KOPT-K1 (cell line): ENCODE results near the gene LAMA5.

Experiments used
- H3K27ac ChIP-seq: fragments of 200-600 bp; sonication (generic); 2 replicates; pipeline ENCODE4 v1.5.1; 2016; ENCODE audit warnings: antibody characterized with exemption, mild to moderate bottlenecking, low read depth, low read length; ENCODE audit not compliant: poor library complexity, severe bottlenecking
- H3K36me3 ChIP-seq: fragments of 200-600 bp; sonication (generic); 2 replicates; pipeline ENCODE4 v1.5.1; 2017; ENCODE audit warnings: antibody characterized with exemption, mild to moderate bottlenecking, low read length, moderate library complexity; ENCODE audit not compliant: insufficient read depth
- H3K9me3 ChIP-seq: fragments of 200-600 bp; sonication (generic); 2 replicates; pipeline ENCODE4 v1.5.1; 2017; ENCODE audit warnings: antibody characterized with exemption, low read length, mild to moderate bottlenecking; ENCODE audit not compliant: insufficient read depth, poor library complexity, severe bottlenecking

Gene LAMA5

DNA sequence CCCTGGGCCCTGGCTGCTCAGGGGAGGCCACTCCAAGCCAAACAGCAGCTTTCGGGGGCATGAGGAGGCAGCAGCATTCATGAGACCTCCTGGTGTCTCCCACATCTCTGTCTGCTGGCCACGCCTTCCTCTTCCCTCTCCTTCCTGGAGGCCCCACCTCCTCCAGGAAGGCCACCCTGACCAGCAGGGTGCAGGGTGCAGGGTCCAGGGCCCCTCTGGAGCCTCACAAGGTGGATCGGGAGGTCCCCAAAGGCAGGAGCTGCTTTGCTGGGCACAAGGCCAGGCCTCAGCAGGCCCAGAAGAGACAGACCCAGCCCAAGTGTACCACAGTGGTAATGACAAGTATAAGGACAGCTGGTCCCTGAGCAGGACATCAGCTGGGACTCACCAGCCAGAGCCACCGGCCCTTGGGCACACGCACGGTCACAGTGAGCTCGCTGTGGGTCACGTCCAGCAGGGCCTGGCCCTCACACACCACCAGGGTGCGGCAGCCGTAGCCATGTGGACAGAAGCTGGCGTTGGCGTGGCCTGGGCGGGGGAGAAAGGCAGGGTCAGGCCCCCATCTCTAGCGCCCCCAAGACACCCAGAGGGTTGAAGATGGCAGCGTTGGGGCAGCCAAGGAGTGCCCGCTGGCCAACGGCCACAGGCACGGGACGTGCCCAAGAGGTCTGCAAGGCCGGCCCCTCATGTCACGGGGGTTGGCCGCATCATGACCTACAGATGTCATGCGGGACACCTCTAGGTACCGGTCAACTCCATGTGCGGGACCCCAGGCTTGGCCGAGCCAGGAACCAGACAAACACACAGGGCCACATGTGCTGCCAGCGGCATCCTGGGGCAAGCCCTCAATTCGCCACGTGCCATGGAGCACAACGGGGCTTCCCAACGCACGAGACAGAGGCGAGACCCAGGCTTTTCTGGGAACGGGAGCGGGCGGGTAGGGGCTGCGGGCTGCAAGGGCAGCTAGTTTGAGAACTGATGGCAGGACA, 37.4 kb downstream of the LAMA5 start:
- H3K9me3 ChIP-seq: no peaks in the 10 kb centered on the region
- H3K36me3 ChIP-seq: no peaks in the 10 kb centered on the region
- H3K27ac ChIP-seq: no peak overlapping the region

DNA sequence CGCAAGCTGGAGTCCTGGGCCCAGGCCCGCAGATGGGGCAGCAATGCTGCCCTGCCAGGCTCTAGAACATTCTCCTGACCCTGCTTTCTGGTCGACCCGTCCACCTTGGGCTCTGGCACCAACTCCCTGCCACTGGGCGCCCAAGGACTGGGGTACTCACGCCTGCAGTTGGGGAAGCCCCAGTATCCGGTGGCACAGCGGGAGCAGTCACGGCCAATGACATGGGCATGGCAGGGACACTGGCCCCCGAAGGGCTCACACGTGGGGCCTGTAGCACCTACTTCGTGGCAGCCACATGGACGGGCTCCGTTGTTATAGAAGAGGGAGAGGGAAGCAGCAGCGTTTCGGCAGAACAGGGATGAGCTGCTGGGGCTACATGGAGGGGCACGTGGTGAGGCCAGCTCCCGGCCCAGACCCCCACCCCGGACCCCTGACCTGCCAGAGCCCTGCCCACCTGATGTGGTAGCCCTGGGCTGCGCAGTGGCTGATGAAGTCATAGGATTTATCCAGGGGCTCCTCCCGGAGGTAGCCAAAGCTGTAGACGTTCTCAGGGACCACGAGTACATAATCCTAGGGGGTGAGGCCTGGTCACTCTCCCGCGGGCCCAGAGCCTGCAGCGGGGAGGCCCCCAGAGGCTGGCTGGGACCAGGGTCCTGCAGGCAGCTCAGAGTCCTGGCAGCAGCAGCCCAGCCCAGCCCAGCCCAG, 38.3 kb downstream of the LAMA5 start:
- no peaks in the 10 kb centered on the region for H3K36me3 ChIP-seq
- no peak overlapping the region for H3K27ac ChIP-seq
- no peaks in the 10 kb centered on the region for H3K9me3 ChIP-seq

DNA sequence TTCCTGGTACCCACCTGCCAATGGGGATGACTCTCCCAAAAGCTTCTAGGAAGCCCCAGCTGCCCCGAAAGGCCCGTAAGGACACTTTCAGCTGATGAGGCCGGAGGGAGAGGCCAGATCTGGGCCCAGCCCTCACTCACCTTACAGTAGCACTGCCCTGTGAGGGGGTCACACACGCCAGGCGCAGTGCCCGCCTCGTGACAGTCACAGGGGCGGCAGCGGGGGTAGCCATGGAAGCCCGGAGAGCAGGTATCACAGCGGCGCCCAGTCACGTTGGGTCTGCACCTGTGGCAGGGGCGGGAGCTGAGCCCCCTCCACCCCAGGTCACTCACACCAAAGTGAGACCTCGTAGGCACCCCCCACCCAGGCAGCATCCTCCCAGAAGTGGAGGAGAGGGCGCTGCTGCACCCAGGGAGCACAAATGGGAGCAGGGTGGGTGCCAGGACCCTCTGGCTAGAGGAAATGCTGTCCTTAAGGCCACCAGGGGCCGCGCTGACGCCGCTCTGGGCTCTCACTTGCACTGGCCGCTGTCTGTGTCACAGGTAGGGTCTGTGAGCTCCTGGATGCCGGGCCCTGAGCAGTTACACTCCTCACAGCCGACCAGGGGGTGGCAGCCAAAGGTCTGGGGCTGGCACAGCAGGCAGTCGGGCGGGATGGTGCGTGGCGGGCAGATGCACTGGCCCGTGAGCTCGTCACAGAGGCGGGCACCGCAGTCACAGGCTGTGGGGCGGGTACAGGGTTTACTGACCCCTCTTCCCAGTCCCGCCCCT, 39.2 kb downstream of the LAMA5 start:
- Histone ChIP-seq H3K9me3 (no peaks in the 10 kb centered on the region), H3K36me3 (no peaks in the 10 kb centered on the region), H3K27ac (no peak overlapping the region)

DNA sequence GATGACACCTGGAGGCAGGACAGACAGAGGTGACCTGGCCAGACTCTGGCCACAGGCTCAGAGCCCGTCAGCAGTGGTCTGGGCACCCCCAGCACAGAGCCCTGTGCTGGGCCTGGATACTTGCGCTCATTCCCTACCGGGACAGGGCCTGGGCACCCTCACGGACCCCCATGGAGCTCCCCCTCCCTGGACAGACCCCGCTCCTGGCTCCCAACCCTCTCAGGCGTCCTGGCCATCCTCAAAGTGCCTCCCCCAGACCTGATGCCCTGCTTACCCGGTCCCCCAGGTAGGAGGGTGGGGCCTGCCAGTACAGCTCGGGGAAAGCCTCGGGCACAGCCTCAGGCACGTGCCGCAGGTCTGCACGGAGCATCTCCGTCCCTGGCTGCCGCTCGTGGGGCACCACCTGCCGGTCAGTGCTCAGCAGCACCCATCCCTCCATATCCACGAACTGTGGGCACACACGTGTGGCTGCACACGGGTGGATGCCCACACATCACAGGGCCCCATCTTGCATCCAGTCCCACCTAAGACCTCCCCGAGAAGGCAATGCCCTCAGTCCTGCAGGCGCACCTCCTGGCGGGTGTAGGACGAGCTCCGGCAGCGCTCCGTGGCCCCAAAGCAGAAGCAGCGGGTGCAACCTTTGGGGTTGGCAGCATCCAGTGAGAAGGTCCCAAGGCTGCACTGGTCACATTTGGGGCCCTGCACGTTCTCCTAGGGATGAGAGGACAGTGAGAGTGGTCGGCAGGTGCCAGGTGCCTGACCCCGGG, 40.0 kb downstream of the LAMA5 start:
- Histone ChIP-seq H3K36me3 (no peaks in the 10 kb centered on the region), H3K9me3 (no peaks in the 10 kb centered on the region), H3K27ac (no peak overlapping the region)

DNA sequence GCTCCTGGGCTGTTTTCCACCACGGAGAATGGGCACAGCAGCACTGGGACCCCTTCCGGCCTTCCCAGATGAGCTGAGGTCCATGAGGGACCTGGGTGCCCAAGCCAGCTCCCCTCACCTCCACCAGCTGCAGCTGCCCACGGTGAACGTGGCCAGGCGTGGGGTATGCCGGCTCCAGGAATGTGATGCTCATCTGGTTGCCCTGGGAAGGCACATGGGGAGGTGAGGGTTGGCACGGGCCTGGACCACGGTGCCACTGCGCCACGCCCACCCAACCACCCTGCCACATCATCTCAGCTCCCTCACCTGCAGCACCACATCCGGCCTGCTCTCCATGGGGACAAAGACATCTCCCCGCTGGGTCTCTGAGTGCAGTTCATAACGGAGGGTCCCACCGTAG, 40.6 kb downstream of the LAMA5 start:
- Histone ChIP-seq H3K27ac (no peak overlapping the region), H3K36me3 (no peaks in the 10 kb centered on the region), H3K9me3 (no peaks in the 10 kb centered on the region)

DNA sequence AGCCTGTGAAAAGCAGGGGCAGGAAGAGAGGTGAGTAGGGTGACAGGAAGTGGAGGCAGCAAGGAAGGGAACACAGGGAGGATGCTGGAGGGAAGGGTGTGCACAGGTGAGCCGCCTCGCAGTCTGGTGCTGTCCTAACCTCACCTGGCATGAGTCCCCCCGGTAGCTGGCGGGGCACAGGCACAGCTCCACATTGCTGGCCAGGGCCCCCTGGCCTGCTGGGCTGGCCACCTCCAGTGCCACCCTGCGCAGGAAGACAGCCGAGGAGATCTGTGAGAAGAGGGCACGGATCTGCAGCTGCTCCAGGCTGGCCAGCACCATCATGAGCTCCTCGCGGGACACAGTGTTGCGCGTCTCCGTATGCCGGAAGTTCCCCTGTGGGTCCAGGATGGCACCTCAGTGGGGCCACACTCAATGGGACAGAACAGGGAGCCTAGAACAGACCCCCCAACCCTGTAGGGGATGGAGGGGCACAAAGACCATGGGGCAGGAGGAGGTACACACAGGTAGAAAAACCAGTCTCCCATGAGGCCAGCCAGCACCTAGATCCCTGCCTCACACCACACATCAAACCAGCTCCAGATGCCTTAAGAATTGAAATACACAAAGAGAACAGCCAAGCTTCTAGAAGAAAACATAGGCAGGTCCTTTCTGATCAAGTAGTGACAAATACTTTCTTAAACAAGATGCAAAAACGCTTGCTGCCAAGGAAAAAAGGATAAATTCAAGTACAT, 41.8 kb downstream of the LAMA5 start:
- Histone ChIP-seq H3K27ac (no peak overlapping the region), H3K9me3 (no peaks in the 10 kb centered on the region), H3K36me3 (no peaks in the 10 kb centered on the region)

DNA sequence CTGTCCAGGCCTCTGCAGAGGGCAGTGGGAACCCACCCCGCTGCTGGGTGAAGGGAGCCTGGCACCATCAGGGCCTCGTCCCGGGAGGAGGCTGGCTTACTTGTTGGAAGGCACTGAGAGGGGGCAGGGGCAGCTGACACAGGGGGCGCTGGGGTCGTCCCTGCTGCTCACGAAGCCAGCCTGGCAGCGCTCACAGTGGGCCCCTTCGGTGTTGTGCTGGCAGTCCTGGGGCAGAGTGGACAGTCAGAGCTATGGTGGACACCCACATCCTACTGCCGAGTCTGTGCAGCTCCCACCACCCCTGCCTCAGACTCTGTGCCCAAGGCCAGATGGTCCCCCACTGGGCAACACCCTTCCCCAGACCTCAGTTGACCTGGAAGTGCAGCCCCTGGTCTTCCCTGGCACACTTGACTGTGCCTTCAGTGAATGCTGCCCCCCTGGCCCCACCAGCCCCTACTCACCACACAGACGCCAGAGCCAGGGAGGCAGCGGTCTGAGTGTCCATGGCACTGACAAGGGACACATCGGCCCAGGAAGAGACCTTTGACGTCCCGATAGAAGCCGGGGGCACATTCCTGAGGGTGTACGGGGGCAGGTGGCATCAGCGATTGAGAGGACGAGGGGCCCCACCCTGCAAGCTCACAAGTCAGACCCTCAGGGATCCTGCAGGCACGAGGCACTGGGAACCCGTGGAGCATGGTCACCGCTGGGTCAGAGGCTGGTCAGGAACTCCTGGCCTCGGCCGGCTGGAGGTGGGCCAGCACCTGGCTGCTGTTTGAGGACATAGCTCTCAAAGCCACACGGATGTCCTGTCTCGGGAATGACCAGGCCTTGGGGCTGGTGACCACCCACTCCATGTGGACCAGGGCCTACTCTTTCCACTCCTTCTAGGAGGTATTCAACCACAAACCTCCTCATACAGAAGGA, 42.9 kb downstream of the LAMA5 start:
- Histone ChIP-seq H3K27ac (no peak overlapping the region), H3K36me3 (no peaks in the 10 kb centered on the region), H3K9me3 (no peaks in the 10 kb centered on the region)

DNA sequence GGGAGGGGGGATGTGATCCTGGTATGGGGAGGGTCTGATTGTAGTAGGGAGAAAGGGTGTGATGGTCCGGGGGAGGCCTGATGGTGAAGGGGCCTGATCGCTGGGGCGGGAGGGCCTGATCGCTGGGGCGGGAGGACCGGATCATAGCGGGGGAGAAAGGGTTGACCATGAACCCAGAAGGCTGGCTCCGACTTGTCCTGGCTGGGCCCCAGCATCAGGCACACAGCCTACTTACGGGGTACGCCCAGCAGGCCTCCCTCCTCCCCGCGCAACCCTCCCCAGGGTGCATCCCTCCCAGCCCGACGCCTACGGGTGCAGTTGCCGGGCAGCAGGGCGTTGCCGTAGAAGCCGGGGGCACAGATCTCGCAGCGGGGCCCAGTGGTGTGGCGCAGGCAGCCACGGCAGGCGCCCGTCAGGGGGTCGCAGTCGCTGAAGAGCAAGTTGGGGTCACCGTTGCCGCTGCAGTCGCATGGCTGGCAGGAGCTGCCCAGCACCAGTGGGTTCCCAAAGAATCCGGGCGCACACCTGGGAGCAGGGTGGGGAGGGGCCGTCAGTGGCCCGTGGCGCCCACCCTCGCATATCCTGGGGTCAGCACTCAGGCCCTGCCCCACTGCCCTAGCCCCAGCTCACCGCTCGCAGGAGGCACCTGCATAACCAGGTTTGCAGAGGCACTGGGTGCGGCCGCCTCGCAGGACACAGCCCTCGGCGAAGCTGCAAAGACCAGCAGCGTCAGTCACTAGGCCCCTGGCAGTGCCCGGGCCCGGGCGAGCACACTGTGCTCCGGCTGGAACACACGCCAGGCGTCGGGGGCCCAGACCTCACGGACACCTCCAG, 43.7 kb downstream of the LAMA5 start:
- H3K9me3 ChIP-seq: no peaks in the 10 kb centered on the region
- H3K36me3 ChIP-seq: no peaks in the 10 kb centered on the region
- H3K27ac ChIP-seq: no peak overlapping the region

DNA sequence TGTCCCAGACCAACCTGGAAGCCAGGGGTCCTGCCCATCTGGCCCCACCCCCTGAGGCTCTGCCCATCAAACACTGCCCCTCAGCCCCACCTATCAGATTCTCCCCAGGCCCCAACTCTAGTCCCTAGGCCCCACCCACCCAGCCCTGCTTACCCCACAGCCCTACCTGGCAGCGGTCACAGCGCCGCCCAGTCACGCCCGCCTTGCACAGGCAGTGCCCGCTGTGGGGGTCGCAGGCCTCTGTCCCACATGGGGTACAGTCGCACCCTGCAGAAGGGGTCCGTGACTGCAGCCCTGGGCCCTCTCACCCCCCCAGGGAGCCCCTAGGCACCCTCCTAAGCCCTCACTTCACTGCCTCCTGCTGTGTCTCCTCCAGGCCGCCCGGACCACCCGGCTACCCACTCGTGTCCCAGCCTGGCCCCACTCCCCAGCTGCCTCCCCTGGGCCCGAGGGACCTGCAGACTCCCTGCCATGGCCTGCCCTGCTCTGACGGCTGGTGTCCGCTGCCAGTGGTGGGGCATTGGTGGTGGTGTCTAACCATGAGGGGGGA, 44.5 kb downstream of the LAMA5 start:
- H3K9me3 ChIP-seq: no peaks in the 10 kb centered on the region
- no peak overlapping the region for H3K27ac ChIP-seq
- H3K36me3 ChIP-seq: no peaks in the 10 kb centered on the region

DNA sequence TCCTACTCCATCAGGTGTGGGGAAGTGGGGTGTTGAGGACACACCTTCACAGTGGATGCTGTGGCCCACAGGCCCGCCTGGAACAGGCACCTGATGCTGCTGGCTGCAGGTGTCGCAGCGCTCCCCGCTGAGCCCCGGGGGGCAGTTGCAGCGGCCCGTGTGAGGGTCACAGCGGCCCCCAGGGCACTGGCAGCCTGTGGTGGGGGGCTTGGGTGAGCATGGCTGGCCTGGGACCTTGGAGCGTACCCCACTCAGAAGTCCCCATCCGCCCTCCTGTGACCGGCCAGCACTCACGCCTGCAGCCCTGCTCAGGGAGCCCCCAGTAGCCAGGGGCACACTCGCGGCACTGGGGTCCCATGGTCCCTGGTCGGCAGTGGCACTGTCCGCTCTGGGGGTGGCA, 45.1 kb downstream of the LAMA5 start:
- Histone ChIP-seq H3K36me3 (no peaks in the 10 kb centered on the region), H3K27ac (no peak overlapping the region), H3K9me3 (no peaks in the 10 kb centered on the region)

DNA sequence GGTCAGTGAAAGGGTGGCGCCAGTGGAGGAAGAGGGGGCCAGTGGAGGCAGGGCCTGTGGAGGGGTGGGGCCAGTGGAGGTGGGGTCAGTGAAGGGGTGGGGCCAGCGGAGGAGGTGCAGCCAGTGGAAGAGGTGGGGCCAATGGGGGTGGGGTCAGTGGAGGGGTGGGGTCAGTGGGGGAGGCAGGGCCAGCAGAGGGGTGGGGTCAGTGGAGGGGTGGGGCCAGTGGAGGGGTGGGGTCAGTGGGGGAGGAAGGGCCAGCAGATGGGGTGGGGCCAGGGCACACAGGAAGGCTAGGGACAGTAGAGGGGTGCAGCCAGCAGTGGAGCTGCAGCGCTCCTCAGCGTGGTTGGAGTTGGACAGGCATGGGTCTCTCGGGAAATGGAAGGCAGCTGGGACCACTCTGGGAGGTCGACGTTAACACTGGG, 45.6 kb downstream of the LAMA5 start:
- Histone ChIP-seq H3K9me3 (no peaks in the 10 kb centered on the region), H3K36me3 (no peaks in the 10 kb centered on the region), H3K27ac (no peak overlapping the region)

DNA sequence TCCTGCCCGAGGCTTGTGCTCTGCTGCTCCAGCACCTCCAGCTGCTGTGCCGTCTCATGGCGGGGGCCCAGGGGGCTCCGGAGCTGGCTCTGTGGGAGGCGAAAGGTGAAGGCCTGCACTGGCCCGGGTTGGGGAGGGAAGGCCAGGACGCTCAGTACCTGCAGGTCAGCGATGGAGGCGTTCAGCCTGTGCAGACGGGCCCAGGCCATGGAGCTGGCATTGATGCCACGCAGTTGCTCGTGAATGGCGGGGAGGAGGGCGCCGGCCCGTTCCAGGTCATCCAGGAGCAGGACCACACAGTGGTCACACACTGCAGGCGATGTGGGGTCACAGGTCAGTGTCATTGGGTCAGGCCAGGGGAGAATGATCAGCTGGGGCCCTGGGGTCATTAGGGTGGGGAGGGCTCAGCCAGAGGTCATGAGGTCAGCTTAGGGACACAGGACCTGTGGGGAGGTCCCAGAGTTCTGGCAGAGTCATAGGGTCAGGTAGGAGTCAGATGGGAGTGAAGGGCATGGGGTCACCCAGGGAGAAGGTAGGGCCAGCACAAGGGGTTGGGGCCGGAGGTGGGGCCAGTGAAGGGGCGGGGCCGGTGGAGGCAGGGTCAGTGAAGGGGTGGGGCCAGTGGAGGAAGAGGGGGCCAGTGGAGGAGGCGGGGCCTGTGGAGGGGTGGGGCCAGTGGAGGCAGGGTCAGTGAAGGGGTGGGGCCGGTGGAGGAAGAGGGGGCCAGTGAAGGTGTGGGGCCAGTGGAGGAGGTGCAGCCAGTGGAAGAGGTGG, 46.3 kb downstream of the LAMA5 start:
- no peaks in the 10 kb centered on the region for H3K36me3 ChIP-seq
- H3K9me3 ChIP-seq: no peaks in the 10 kb centered on the region
- no peak overlapping the region for H3K27ac ChIP-seq
